HG03045 (cell line): ENCODE results near the gene TXNRD2.

Experiments
- ATAC-seq: cut with Tn5 transposase; IDR thresholded peaks from one replicate; pipeline ENCODE4 v1.9.1; 2021; ENCODE audit warnings: mild to moderate bottlenecking, moderate library complexity; ENCODE audit not compliant: unreplicated experiment

TXNRD2 gene

DNA sequence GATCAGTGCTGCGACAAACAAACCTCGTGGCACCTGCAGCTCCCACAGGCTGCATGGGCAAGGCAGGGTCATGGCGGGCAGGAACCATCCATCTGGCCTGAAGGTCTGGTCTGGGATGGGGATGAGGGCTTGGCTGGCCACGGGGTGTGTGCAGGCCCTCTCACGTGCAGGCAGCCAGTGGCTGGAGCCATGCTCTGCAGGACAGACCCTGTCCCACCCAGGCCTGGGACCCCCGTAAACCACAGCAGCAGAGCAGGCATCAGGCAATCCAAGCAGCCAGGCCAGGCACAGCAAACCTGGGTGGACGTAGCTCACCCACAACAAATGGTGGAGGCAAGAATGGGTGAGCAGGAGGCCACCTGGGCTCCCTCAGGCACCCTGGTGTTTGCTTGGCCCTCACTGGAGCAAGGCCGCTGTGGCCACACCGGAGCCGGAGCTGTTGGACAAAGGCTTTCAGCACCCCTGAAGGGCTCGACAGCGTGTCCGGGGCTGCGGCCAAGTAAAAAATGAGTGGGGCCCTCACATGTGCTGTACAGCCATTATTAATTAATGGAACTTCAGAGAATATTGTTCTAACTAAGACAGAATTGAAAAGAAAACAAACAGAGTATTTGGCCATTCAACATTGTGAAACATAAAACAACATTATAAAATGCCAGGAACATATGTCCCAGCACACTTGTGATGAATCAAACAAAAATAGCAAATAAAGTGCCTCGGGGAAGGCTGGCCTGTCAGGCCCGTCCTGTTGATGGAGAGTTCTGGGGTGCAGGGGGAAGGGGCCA is 63.0 kb downstream of the TXNRD2 start:
- no peak for ATAC-seq

DNA sequence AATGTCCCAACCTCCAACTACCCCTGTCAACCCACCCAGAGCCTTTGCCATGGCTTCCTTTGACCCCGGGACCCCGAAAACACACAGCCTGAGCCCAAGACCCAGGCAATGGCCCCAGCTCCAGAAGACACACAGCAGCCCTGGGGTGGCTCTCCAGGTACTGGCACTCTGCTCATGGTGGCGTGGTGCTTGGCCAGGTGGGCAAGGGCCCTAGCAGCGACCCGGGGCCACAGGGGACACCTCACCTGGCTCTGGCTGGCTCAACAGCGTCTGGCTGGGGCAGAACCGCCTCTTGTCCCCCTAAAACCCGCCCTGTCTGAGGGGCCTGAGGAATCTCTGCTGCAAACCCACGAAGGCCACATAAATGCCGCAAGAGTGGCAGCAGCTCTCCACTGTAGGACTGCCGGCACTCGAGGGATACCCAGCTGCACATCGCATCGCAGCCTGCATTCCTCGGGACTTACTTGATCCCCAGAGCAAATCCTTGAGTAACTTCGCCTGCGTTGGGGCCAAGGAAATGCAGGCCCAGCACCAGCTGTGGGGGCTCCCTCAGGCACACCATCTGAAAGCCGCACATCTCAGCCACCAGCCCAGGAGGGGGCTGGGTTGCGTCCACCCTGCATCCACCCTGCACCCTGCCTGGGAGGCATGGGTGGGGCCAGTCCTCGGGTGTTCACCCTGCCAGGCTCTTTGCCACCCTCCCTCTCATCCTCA is 63.8 kb downstream of the TXNRD2 start:
- ATAC-seq: no peak

DNA sequence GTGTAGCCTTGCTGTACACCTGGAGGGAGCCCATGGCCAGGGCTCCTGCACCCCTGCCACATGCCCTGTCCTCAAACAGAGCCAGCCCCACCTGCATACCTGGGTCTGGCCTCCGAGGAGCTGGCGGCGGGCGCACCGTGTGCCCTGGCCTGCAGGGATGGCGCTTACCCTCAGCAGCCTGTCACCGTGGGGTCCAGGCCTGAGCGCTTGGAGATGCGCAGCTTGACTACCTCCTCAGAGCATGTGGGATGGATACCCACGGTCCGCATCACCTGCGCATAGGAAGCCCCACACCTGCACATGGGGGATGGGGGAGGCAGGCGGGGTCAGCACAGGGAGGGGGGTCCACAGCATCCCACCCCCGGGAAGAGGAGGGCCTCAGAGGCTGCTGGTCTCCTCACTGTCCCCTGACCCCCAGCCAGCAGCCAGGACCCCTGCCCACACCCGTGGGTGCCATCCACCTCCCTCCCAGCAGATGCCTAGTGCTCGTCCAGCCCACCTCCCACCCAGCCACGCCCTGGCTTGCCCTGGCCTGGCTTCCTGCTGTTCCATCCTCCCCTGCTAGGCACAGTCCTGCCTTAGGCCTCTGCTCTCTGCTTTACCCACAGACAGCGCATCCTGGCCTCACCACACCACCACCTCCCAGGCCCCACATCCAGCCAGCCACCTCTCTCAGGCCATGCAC is 64.5 kb downstream of the TXNRD2 start:
- no peak for ATAC-seq

DNA sequence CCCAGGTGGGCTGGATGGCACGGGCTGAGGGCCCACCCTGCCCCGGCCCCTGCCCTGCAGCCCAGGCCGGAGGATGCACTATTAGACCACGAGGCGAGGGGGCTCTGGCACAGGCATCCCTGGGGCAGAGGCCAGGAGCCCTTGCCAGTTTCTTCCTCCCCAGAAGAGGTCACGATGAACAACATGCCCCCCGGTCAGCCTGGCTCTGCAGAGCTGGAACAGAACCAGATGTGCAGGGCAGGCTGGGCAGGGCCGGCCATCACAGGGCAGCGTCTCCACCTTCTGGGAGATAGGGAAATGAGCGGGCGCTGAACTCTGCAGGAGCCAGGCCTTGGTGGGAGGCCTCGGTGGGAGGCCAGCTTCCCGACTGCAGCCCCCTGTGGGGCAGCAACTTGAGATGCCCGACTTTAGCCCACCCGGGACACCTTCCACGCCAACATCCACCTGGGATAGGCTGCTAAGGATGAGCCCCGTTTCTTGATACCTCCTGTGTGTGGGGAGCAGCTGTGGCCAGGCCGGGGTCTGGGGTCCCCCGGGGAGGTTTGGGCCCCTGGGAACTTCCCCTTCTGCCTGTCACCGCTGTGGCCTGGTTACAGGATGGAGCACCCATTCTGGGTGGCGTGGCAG is 65.2 kb downstream of the TXNRD2 start:
- ATAC-seq: no peak

DNA sequence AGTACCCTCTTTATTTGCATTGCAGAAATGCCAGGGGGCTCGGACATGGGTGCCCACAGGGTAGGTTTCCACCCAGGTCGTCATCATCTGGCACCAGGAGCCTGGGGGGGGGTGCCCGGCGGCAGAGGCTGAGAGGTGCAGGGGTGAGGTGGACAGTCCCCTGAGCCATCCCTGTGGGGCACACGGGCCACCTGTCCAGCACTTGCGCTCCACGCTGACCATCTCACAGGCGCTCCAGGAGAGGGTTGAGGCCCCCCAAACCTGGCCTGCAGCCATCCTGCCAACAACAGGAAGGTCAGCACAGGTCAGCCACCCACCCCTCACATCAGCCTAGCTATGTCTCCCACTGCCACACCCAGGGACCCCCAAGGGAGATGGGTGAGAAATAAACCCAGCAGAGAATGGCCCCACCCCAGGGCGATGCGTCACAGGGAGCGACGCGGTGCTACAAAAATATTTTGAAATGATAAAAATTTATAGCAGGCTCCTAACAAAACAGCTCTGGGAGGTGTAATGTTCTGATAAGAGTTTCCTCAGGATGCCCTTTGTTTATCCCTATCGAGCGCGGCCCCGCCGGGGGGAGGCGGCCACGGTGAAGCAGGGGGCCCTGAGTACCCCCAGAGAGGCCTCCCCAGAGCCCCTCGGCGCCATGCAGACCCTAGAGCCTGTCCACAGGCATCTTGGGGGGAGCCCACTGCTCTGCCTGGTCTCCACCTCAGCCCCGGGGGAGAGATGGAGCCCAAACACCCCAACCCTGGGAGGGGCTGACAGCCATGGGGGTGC is 65.9 kb downstream of the TXNRD2 start:
- no peak for ATAC-seq

DNA sequence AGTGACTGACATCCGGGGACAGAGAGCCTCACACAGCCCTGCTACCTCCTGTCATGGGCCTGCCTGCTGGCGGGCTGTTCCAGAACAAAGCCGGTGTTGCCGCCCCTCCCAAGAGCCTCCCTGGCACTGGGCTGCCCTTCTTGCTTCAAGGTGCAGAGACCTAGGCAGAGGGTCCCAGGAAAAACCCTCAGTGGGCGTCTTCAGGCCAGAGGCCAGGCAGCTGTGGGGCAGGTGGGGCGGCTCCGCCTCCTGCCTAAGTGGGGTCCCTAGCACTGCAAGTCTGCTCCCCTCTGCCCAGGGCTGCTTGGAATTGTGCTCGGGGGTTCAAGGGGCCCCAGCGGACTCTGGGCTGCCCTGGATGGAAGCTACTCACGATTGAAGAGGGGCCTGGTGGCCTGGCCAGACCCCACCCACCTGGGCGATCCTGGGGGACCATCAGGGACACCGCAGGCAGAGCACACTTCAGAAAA is 66.5 kb downstream of the TXNRD2 start:
- ATAC-seq: no peak

DNA sequence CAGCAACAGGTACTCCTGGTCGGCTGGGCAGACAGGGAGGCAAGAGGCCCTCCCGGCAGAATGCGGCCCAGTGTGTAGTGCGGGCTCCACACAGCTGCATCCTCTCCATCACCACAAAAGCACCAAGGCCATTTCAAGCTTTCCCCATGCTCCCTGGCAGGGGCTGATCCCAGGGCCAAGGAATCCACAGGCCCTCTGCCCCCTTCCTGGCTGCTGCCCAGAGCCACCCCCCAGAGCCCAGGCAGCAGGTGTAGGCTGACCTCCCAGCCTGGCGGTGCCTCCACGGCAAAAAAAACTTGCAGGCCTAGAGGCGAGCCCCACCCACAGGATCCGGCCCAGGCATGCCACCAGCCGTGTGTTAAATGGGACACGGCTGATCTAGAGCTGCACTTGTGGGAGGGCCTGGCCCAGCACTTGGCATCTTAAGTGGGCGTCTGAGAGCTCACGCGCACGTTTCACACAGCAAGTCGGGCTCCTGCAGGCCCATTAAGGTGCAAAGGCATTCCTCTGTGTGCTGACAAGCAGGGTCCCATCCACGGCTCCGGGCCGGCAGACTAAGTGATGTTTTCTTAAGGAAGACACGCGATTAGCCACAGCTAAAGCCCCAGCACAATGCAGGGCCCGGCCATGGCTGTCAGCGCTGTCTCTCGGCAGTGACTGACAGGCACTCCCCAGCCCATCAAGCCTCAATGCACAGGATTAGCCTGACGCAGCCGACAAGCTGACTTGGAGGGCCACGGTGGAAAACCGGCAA is 67.1 kb downstream of the TXNRD2 start:
- no peak for ATAC-seq

DNA sequence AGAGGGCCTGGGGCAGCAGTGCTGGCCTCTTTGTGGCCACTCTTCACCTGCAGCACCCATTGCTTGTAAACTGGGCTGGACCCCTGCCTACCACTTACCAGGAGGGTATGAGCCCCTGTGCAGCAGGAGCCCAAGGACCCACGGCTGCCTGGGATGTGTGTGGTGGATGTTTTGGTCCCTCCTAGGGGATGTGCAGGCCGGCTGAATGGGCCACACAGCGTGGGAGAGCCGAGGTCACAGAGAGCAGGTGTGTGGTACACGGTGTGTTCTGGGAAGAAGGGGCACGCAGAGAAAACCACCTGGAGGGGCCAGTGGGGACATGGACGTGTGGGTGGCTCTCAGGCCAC is 67.7 kb downstream of the TXNRD2 start:
- no peak for ATAC-seq

DNA sequence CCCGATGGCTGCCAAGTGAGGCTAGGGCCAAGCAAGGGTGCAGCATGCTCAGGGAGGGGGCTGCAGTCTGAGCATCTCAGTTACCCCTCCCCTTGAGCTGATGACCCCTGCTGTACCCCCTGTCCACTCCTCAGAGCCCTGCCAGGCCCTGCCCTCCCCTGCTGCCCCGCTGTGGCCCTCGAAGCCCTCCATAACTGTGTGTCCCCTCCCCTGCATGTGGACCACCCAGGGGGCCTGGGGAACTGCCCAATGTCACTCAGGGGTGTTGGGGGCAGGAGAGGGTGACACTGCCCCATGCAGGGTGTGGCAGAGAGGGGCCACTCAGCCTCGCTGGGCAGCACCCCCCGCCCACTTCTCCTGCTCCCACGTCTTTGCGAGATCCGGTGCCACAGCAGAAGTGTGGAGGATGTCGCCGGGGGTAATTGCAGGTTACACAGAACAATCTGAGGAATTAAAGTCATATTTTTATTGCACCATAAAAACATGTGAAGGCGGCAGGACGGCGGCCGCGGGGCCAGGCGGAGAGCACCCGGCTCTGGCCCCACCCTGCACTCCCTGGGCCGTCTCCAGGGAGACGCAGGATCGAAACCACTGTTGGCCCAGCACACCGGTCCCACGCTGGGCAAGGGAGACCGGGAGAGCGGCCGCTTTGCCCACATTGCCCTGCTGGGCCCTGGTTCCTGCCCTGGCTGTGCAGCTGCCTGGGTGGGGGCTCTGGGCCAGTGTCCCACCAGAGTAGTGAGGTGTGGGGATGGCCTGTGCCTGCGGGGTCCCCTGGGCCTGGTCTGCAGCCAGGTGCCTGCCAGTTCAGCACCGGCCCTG is 68.3 kb downstream of the TXNRD2 start:
- ATAC-seq: no peak

DNA sequence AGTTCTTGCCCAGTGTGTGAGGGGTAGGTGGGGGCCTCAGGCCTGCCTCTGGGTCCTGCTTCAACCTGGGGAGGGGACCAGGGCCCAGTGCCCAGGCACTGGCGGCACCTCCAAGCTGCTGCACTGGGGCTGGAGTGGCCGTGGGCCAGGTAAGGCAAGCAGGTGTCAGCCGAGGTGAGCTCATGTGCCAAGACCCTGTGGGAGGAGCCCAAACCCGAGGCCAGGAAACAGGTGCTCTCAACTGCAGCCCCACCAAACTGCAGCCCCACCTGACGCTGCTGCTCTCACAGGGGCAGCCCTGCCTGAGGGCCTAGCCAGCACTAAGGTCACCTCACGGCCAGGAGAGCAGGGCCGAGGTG is 68.9 kb downstream of the TXNRD2 start:
- ATAC-seq: no peak

DNA sequence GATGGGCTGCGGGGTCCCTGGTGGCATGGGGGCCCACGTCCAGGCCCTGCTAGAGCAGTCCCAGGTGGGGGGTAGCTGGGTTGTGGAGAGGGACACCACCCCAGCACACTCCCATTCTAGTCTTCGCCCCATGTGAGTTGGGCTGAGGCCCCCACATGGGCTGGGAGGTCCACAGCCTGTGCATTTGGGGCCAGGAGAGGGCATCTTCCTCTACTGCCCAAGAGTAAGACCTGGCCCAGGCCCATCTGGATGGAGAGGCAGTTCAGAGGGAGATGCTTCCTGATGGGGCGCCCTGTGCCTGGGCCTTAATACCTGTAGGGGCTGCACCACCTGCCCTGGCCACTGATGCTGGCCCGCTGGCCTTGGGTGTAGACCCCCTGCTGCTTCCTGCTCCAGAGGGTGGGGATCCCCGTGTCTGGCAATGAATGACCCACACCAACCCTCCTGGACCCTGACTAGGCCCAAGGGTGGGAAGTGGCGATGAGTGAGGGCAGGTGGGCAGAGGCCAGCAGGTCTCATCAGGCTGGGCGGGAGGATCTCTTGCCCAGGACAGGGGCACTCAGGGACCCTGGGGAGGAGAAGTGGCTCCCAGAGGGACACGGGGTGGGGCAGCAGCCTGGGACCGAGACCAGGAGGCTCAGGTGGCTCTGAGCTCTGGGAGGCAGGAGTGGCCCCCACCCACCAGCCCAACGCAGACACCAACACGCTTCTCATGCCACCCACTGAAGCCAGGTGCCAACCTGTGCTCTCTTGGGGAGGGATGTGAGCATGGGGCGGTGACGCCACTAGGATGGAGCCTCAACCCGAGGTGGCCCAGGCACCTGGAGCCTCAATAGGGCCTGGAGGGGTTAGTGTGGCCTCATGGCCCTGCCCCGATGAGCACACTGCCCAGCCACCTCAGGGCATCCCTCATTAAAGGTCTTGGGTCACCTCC is 69.5 kb downstream of the TXNRD2 start:
- no peak for ATAC-seq

DNA sequence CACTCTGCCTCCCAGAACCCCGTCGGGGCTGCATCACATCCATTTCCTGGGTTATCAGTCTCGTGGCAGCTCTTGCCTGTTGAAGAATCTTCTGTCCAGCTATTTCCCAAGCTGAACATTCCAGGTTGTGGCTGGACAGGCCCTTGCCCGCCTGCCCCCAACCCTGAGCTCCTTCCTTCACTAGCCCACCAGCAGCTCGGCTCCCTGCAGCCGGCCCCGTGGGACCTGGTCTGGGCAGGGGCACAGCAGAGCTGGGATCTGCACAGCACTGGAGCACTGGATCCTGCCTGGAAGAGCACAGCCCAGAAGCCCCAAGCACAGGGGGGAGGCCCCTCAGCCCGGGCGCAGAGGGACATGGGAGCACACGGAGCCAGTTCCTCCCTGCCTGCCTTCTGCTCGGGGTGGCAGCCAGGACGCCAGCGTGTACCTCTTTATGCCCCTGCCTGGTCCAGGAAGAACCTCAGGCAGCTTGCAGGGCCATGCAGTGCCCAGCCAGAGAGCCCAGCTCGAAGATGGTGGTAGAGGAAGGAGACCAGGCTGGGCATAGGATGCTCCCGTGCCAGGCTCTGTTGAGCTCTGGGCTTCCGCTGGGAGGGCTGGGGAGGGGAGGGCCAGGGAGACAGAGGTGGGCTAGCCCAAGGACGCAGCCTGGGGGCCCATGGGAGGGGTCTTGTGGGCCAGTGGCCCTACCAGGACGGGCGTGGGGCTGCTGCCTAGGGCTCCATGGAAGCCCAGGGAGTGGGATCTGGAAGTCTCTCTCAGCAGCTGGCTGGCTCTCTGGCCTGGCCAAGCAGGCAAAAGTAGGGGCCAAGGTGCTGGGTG is 70.4 kb downstream of the TXNRD2 start:
- no peak for ATAC-seq

DNA sequence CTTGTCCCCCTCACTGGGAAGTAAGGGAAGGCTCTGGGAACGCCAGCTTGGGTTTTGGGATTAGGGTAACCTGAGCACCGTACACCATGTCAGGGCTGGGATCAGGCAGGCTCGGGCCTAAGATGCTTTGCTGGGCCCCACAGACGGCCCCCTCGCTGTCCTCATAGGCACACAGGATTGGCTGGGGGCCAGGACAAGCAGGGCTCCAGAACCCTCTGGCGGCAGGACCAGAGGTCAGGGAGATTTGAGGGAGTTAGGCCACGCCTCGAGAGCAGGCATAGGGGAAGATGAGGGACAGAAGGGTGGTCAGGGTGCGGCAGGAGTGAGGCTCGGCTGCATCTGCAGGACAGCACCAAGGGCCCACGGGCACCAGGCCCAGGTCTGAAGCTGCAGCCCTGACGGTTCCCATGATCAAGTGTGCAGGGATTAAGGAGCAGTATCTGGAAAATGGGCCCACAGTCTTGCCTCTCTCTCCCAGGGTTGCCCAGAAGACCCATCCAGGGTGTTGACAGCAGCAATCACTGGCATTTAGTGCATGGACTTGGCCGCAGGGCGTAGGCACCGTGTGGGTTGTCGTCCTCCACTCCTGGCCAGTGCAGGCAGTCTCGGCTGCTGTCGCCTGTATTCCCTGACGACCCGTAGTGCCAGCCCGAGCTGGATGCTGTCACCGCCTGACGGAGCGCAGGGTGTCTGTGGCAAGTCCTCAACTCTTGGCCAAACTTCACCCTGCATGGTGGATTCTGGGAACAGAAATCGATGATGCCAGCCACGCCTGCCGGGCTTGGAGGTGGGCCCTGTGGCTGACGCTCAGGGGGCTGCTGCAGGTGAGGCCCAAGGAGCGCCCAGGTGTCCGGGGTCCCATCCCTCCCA is 71.2 kb downstream of the TXNRD2 start:
- no peak for ATAC-seq

DNA sequence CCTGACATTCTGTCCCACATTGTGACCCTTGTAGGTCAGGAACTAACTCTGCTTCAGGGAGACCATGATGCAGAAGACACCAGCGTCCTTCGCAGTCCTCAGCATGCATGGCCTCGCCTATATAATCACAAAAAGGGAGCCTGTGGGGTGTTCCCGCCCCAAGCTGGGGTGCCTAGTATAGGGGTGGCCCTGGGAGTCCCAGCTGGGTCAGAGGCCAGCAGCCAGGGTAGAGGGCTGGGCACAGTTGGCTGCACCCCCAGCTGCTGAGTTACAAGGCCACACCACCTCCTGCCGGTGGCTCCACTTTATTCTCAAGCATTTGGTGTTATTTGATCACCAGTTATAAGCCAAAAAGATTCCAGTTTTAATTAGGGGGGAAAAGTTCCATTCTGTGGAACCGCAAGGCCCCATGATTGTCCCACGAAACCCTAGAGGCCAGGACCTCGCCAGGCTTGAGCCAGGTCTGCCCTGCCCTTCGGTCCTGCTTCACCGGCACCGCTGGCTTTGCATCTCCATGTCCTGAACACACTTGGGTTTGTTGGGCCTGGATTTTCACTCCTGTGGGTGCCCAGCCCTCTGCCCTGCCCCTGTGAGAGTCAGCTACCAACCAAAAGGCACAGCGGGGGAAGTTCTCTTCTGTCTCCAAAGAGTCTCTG is 72.0 kb downstream of the TXNRD2 start:
- no peak for ATAC-seq

DNA sequence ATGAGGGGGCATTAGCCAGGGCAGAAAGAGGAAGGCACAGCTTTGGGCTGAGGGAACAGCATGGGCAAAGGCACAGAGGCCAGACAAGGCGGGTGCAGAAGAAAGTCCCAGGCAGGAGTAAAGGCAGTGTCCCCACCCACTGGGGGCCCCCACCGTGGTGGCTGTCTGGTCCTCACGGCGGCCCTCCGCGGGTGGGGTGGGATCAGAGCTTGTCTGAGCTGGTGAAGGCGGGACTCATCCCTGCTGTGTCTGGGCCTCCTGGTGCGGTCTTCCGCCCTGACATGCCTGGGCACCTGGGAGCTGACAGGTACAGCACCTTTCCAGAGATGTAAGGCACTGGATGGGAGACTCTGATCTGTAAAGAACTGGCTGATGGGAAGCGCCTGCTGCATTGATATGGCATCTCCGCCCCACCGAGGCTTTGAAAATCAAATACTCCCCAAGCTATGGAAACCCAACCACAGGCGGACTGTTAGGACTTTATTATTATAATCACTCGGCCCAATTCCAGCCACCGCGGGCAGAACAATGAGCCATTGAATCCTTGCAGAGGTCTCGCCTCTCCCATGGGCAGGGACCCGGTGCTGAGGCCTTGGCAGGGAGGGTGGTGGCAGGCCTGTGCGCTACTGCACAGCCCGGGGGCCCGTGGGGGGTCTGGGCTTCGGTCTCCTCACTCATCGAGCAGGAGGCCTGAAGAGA is 72.7 kb downstream of the TXNRD2 start:
- no peak for ATAC-seq
